ENCODE data around the gene CAVIN2. TPM values are rescaled to one million over a fixed set of nuclear protein-coding genes. Genes with fewer than 3 reads are reported as not detected.

The CAVIN2 gene
- total RNA-seq, 1 experiment from 2014 or later, result 0.84 TPM

DNA sequence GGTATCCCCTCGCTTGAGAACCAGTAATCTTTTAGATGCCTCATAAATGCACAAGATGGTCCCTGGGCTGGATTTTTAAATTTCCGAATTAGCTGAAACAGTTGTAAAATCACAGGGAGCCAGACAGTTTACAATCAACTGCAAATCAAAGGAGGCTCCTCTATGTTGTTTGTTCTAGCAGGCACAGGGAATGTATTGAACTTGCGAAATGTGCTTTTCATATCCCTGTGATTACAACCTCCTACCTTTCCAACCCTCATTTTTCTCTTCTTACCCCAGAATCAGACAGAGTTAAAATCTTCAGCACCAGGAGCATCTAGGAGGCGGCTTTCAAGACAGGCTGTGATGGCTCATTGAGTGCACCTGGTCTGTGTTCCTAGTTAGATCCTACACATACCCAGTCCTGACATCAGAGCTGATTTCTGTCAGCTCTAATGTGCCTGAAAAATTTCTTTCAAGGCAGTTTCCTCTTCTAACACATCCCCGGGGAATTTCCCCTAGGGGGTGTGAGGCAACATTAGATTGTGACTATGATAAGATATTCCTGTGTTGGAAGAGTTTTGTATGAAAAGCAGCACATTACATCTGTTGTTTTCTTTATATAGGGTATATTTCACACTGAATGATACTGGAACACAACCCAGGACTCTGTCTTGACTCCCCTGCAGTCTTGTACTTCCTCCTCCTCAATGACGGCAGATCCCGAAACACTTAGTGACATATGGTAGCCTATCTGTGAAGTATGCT lies 17.9 kb upstream of the CAVIN2 start:
- DNase-seq (ENCODE audit: low spot score), result no peak

DNA sequence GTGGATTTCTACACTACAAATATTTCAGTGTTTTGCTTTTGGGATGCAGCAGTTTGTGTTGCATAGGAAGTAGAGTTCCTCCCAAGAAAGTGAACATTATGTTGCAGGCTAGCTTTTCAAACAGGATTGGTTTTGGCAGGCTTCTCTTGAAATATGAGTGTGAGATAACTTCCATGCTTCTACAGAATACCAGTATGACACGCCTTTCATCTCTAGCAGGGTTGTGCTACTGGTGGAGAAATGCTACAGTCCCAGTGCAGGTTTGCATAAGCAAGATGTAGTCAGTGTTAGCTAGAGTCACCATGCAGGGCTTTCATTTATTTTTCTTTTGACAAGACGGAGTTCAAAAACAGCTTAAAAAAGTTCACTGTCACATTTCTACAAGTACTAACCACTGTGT lies 17.1 kb upstream of the CAVIN2 start:
- no peak for DNase-seq (ENCODE audit: low spot score)

DNA sequence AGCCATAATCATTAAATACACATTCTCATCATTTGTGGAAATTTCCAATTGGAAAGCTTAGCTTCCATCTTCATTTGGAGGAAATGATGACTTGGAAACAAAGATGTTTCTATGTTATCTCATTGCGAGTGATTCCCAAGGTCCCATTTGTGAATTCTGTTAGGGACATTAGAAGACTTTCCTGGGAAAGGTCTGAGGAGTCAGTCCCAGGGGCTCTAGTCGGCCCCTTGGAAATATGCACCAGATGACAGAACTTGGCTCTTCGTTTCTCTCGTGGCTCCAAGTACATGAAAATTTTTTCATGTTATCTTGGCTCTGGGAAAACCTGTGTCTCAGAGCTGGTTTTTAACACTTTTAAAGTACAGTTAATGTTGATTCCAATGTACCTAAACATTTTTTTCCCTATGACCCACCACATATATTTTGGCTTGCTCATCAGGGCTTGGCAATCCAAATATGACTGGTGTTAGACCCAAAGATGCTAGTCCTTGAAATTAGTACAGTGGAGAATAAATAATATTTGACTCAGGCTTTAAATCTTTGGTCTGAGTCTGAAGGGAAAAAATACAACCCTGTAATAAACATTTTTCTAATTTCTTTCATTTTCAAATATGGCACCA lies 15.4 kb upstream of the CAVIN2 start:
- DNase-seq (ENCODE audit: low spot score), result no peak

DNA sequence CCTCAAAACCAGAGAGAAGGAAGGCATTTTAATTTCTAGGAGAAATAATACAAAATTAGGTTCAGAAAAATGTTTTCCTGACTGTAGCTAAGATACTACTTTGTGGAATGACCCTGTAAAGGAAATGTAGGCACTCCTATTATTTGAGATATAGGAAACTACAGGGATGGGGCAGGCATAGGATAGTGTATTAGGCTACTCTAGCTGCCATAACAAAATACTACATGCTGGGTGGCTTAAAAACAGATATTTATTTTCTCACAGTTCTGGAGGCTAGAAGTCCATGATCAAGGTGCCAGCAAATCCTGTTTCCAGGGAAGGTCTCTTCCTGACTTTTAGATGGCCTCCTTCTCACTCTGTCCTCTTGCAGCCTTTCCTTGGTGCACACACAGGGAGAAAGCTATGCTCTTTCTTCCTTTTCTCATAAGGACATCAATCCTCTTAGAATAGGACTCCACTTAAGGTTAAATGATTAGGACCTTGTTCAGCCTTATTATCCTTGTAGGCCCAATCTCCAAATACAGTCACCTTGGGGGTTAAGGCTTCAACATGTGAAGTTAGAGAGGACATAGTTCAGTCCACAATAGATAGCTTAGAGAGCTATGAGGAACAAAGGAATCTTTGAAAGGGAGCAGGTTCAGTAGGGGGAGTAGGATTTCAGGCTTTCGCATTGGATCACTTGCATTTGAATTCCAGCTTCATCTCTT lies 14.0 kb upstream of the CAVIN2 start:
- DNase-seq (ENCODE audit: low spot score), result no peak

DNA sequence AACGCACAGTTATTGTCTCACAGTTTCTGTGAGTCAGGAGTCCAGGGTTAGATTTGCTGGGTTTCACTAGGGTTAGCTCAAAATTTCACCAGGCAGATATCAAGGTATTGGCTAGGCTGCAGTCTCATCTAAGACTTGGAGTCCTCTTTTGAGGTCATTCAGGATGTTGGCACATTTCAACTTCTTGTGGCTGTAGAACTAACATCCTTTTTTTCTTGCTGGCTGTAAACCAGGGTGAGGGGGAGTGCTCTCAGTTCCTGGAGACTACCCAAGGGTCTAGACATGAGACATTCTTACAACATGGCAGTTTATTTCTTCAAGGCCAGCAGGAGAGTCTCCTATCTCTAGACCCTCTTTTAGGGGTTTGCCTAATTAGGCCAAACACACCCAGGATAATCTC lies 12.8 kb upstream of the CAVIN2 start:
- no peak for DNase-seq (ENCODE audit: low spot score)

DNA sequence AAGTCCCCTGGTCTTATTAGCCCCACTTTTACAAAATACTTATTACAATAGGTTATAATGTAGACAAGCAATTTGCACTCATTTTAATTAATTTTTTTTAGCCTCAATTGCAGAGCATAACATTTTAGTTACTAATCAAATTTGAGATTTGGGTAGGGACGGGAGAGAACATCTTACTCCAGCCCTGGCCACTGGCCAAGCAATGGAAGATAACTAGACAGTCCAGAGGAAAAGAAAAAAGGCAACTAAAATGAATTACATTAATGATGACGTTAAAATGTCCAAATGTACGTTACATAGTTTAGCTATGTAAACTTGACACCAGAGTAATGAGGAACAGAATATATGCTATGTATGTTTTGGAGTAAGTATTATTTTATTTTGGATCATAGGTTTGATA lies 11.0 kb upstream of the CAVIN2 start:
- DNase-seq (ENCODE audit: low spot score), result no peak

DNA sequence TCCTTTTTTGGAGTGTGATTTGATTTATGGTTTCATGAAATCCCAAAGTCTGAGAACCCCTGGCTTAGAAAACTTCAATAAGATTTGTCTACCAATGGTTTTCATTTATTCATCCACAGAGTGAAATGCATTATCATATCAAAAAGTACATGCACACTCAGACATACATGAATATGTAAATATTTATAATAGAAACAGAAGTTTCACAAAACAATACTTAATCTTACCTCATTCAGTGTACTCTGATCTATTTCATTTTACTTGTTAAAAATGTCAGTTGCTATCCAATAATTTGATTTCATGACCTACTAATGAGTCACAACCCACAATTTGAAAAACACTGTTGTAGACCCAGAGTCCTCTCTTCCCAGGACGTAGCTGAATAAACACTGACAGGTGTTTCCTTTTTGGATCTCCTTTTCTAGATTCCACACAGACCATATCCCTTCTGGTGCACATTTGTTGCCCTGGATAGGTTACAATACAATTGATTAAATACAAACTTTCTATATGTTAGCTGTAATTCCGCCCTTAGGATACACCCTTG lies 10.4 kb upstream of the CAVIN2 start:
- no peak for DNase-seq (ENCODE audit: low spot score)

DNA sequence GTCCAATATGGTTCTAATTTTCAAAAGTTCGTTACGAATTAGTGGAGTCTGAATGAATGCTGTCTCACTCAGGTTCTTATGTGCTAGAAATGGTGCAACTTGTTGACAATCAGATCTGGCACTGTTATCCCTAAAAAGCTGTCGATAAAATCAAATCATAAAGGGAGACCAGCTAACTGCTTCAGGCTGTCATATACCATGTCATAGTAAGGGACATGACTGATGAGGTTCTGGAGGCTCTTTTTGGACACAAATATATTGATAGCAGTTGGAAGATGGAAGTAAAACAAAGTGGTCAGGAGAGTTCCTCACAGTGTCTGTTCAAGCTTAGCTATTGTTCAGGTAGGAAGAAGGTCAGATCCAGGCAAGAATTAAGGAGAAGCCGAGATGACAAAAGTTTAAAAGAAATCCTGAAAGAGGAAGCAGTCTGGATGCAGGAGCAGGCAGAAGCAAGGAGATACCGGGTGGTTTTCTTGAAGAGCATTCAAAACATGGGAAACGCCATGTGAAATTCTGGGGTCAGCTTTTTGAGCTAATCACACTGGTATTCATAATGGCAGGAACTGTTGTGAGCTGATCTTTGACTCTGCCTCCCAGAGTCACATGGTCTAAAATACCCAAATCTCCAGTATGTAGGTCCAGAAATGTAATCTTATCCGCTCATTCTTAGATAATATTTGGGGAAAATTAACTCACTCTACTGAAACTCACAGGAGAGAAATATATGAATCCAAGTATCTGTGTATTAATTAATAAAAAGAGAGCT lies 9.4 kb upstream of the CAVIN2 start:
- DNase-seq (ENCODE audit: low spot score), result no peak

DNA sequence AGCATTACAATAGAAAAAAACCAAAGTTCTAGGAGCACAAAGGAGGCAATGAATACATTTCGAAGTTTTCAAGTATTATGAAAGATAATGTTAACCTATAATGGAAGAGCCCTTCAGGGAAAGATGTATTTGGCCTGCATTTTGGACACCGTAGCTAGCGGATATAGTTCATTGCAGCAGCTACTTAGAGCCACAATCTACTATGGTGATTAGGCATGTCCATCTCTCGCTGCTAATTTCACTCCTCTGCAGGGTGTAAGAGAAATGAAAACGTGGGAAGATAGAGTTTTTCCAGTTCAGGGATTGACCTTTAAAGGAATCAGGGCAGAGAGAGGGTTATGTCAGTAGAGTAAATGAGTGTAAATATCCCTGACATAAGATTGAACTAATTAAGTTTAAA lies 8.5 kb upstream of the CAVIN2 start:
- no peak for DNase-seq (ENCODE audit: low spot score)

DNA sequence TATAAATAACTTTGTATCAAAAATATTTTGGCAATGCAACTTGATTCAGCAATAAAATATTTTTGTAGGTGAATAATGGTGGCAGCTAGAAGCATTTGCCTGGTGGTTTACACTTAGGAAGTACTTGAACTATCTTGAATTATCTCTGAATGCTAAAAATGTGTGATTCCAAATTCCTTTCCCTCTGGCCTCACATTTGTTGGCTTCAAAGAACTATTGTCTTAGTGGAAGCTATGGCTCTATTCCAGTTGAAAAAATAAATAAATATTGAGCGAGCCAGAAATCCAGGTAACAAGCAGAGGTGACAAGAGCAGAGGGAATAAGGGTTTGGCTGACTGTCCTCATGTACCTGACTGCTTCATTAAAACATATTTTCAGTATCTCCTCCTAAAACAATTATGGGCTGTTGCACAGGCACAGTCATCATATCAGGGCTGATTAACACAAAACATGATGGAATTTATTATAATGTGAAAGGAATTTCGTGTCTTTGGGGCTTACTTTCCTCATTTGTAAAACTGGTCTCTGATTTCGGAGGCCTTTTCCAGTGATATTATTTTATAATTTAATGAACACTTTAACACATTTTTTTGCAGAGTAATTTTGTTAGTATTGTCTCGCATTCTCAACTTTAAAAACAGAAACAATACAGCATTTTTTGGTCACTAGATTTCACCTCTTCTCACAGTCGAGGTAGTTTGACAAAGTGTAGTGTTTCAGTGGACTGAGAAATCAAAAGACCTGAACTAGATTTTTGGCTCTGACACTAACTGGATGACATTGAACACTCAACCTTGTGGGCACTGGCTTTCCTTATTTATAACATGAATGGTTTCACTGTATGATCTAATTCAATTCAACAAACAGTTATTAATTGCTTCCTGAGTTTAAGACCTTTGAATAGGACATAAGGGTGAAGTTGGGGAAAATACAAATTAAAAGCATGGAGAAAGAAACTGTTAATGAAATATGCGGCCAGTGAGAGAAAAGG lies 7.8 kb upstream of the CAVIN2 start:
- DNase-seq (ENCODE audit: low spot score), result no peak

DNA sequence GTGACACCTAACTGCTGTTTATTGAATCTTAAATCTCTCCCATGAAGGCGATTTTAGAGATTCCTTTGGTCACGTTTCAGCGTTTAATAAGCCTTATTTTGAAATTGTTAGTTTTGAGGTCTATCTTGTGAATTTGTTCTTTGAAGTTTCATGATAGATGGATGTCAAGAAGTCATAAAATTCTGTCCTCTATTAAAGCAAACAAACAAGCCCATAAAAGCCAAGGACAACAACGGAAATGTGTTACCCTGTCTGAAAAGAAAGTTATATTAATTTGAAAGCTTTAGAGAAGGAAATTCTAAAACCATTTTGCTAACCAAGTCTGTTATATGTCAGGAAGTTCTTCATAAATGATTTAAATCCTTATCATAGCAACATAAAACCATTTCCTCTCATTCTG lies 7.0 kb upstream of the CAVIN2 start:
- no peak for DNase-seq (ENCODE audit: low spot score)

DNA sequence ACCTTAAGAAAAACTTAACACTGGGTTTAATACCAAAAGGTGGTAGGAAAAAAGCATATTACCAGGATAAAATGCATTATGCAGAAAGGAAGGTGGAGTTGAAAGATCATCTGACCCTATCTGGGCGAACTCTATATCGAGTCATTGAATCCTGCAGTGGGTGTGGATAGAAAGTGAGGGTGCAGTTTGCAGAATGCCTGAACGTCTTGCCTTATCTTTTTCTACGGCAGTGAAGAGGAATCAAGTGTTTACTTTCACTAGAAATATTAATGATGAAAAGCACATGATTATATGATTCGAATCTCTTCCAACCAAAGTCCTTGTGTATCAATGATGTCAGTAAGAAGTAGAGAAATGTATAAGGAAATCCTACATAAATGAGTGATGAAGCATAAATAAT lies 4.3 kb upstream of the CAVIN2 start:
- DNase-seq (ENCODE audit: low spot score), result no peak

DNA sequence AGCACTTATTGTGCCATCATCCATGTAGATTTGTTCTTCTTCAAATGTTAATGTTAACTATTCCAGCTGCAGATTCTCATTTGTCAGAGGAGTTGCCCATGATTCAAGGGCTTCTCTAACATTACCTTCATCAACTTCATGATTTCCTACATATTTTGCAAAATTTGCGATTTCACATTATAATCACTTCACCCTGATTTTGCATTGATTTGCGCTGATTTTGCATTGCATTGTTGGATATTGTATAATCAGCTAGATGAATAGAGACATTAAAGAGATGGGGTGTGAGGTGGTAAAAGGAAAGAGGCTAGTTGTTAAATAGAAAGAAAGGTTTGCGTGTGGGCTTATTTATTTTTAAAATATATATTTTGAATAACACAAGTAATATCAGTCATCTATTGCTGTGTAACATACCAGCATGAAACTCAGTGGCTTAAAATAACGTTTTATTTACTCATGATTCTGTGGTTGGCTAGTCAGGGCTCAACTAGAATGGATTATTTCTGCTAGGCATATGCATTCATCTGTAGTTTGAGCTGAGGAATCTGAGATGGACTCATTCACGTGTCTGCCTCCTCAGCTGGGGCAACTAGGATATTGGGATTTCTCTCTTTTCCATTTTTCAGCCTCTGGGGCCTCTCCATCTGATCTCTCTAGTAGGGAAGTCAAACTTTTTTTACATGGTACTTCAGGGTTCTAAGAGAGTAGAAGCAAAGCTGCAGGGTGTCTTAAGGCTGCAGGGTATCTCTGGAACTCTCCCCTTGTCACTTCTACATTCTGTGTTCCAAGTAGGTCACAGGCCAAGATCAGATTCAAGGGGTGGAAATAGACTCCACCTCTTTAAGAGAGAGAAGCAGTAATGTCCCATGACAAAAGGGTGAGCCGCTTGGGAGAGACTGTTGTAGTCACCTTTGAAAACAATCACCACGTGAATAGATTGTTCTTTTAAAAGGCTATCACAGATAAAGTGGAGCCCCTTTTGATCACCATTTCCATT lies 2.2 kb upstream of the CAVIN2 start:
- no peak for DNase-seq (ENCODE audit: low spot score)

DNA sequence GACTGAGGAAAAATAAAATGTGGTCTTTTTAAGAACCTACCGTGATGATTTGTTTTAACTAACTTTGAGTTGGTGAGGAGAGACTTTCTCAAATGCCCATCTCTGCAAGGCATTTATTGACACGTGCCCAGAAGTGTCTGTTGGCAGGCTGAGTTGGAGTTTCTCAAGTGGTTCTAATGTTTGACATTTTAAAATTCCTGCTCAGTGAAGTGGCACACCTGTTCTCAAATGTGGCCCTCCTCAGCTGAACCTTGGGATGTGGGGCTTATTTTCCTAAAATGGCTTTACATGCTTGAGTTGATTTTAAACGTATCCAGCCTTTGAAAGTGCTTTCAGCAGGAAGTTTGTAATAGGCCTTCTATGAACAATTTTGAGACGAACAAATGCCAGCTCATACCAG lies 876 bp upstream of the CAVIN2 start:
- no peak for DNase-seq (ENCODE audit: low spot score)

DNA sequence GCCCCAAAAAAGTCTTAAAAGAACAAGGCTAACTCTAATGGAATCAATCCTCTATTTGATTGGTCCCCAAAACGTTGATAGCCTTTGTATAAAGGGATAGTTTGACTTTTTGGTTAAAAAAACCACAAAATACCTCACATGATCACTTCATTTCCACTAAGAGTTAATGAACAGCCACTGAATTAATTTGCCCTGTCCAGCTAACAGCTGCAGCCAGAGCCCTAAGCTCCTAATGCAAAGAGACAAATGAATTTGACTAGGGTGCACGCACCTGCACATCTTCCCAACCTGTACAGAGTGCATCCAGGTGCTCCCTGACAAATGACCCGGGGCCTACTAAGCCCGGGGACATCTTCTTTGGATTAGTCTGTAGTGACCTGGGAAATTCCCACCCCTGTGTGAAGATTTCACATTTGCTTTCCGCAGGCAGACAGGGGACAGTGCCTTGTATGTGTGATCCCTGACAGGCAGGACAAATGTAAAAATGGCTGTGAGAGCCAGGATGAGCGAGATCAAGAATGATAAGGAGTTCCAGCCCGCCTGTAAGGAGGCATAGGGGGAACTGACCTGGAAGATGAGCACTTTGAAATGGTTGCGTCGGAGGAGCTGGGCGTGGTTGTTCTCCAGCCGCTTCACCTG lies 893 bp downstream of the CAVIN2 start:
- DNase-seq (ENCODE audit: low spot score), result no peak

DNA sequence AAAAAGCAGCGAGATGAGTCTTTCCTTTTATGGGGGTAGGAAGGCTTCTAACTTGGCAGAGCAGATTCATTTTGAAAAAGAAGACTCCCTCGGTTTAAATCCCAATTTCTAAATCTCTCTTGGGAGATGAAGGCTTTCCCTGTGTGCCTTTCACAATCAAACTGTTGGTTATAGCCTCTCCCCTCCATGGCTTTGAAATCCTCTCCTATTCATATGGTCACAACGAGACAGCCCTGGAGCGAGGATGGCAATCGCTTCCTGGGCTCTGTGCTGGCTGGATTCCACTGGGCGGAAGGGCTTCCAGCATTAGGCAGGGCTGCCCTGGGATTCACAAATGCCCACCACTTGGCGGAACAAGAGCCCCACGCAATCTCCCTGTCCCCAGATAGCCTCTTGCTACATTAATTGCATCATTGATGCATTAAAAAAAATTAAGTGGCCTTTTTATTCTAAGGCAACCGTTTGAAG lies 1.6 kb downstream of the CAVIN2 start:
- no peak for DNase-seq (ENCODE audit: low spot score)

DNA sequence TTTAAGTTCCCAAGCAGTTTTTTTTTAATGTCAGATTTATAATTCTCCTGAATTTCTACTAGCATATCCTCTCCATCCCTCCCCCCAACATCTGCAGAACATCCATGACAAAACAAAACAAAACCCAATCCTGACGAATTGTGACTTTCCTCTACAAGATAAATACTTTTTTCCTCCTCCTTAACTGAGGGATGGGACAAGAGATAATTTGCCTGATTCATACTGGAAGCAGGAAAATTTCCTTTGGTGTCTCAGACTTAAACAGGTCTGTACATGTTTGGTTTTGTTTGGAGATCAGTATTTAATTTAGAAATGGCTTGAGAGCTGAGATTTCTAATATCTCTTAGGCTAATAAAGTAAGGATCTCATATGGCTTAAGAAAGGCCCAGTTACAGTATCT lies 2.2 kb downstream of the CAVIN2 start:
- no peak for DNase-seq (ENCODE audit: low spot score)

DNA sequence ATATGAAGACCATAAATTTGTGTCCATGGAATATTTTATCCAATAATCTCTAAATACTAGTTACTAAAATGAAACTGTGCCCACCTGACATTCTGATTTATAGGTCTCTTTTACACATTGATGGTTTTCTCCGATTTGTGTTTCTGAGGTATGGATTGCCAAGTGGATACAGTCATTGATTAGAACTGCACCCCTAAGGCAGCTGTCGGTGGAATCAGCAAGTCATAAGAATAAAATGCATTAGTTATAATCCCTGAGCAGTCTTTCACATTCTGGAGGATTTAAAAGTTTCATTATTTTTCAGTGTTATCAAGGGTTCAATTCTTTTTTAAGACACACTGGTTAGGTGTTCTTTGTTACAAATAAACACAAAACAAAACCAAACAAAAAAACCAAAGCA lies 6.0 kb downstream of the CAVIN2 start:
- DNase-seq (ENCODE audit: low spot score), result no peak
